ENCODE data around the gene DSCAM. TPM values are rescaled to one million over a fixed set of nuclear protein-coding genes. Genes with fewer than 3 reads are reported as not detected.
A peak's percentile ranks its signal among the peaks of the same experiment; 100 is the strongest.

The DSCAM gene
- total RNA-seq, 1 donor from 2014 or later: 2.7 TPM

- no peak overlapping the region for H3K4me3 Mint-ChIP-seq (ENCODE audit: low read depth)
- H3K27me3 Mint-ChIP-seq: no peaks in the 10 kb centered on the region
- DNase-seq (ENCODE audit: low spot score, unreplicated experiment): no peak
- TF ChIP-seq CTCF (IDR thresholded peaks at IDR 0.05; ENCODE audit: unreplicated experiment): no peak
- peaks cover 14% of the 10 kb centered on the region for H3K4me1 Mint-ChIP-seq (ENCODE audit: low read depth)
- peaks cover 2% of the 10 kb centered on the region for H3K36me3 Mint-ChIP-seq (ENCODE audit: insufficient read depth)
- H3K9me3 Mint-ChIP-seq (ENCODE audit: low read depth): peaks cover 3% of the 10 kb centered on the region
- H3K27ac Mint-ChIP-seq: peak overlapping the region; percentile 53
Measured at GRCh38 chr21:40563900-40564299, 283.1 kb downstream of the DSCAM start.

GRCh38 chr21:40562242-40563002 is 284.5 kb downstream of the DSCAM start:
- Mint-ChIP-seq H3K9me3 (ENCODE audit: low read depth) (peaks cover 9% of the 10 kb centered on the region), H3K27ac (no peak overlapping the region), H3K4me1 (ENCODE audit: low read depth) (peaks cover 8% of the 10 kb centered on the region), H3K4me3 (ENCODE audit: low read depth) (no peak overlapping the region), H3K36me3 (ENCODE audit: insufficient read depth) (peaks cover 5% of the 10 kb centered on the region), H3K27me3 (no peaks in the 10 kb centered on the region)
- no peak for DNase-seq (ENCODE audit: low spot score, unreplicated experiment)
- TF ChIP-seq CTCF (IDR thresholded peaks at IDR 0.05; ENCODE audit: unreplicated experiment): no peak

- no peaks in the 10 kb centered on the region for H3K27me3 Mint-ChIP-seq
- no peak overlapping the region for H3K4me3 Mint-ChIP-seq (ENCODE audit: low read depth)
- H3K36me3 Mint-ChIP-seq (ENCODE audit: insufficient read depth): peaks cover 3% of the 10 kb centered on the region
- DNase-seq (ENCODE audit: low spot score, unreplicated experiment): no peak
- H3K4me1 Mint-ChIP-seq (ENCODE audit: low read depth): peaks cover 2% of the 10 kb centered on the region
- H3K27ac Mint-ChIP-seq: no peak overlapping the region
- no peak for TF ChIP-seq CTCF (IDR thresholded peaks at IDR 0.05; ENCODE audit: unreplicated experiment)
- peaks cover 7% of the 10 kb centered on the region for H3K9me3 Mint-ChIP-seq (ENCODE audit: low read depth)
Measured at GRCh38 chr21:40556442-40556968, 290.5 kb downstream of the DSCAM start.

- H3K27ac Mint-ChIP-seq: no peak overlapping the region
- TF ChIP-seq CTCF (IDR thresholded peaks at IDR 0.05; ENCODE audit: unreplicated experiment): no peak
- peaks cover 4% of the 10 kb centered on the region for H3K36me3 Mint-ChIP-seq (ENCODE audit: insufficient read depth)
- H3K27me3 Mint-ChIP-seq: no peaks in the 10 kb centered on the region
- peaks cover 12% of the 10 kb centered on the region for H3K9me3 Mint-ChIP-seq (ENCODE audit: low read depth)
- H3K4me3 Mint-ChIP-seq (ENCODE audit: low read depth): no peak overlapping the region
- H3K4me1 Mint-ChIP-seq (ENCODE audit: low read depth): peaks cover 2% of the 10 kb centered on the region
- no peak for DNase-seq (ENCODE audit: low spot score, unreplicated experiment)
Measured at GRCh38 chr21:40555021-40555528, 291.9 kb downstream of the DSCAM start.

GRCh38 chr21:40553781-40554180 is 293.2 kb downstream of the DSCAM start:
- peaks cover 12% of the 10 kb centered on the region for H3K9me3 Mint-ChIP-seq (ENCODE audit: low read depth)
- peaks cover 4% of the 10 kb centered on the region for H3K36me3 Mint-ChIP-seq (ENCODE audit: insufficient read depth)
- no peak overlapping the region for H3K4me3 Mint-ChIP-seq (ENCODE audit: low read depth)
- H3K4me1 Mint-ChIP-seq (ENCODE audit: low read depth): peaks cover 2% of the 10 kb centered on the region
- no peak for TF ChIP-seq CTCF (IDR thresholded peaks at IDR 0.05; ENCODE audit: unreplicated experiment)
- no peak overlapping the region for H3K27ac Mint-ChIP-seq
- DNase-seq (ENCODE audit: low spot score, unreplicated experiment): no peak
- no peaks in the 10 kb centered on the region for H3K27me3 Mint-ChIP-seq
